K562 (cell line): ENCODE measurements around the gene DNAH17. TPM values are rescaled to one million over a fixed set of nuclear protein-coding genes. Genes with fewer than 3 reads are reported as not detected.

ENCODE experiments used
- GABPB1 ChIP-seq: sonication (generic); formaldehyde crosslinking; IDR thresholded peaks from 2 replicates; pipeline ENCODE4 v1.8.0; 2022; ENCODE audit warnings: mild to moderate bottlenecking, missing genetic modification reagents
- HNRNPLL ChIP-seq: fragments of 200-400 bp; formaldehyde crosslinking; IDR thresholded peaks from 2 replicates; pipeline ENCODE4 v1.6.1; 2017; ENCODE audit warnings: low read length, low read depth, mild to moderate bottlenecking; ENCODE audit not compliant: poor library complexity, severe bottlenecking
- HOMEZ ChIP-seq: fragments of 250-450 bp; sonication (Bioruptor Pico); IDR thresholded peaks from 2 replicates; pipeline ENCODE4 v1.4.0; 2020; ENCODE audit warnings: mild to moderate bottlenecking, moderate library complexity
- PCBP1 ChIP-seq: fragments of 200-400 bp; formaldehyde crosslinking; IDR thresholded peaks from 2 replicates; pipeline ENCODE4 v1.6.1; 2018; ENCODE audit warnings: mild to moderate bottlenecking, low read depth, low read length; ENCODE audit not compliant: poor library complexity, severe bottlenecking
- PURB ChIP-seq: sonication (generic); formaldehyde crosslinking; IDR thresholded peaks from 2 replicates; pipeline ENCODE4 v1.9.0; 2021; ENCODE audit warnings: low read depth, mild to moderate bottlenecking, missing genetic modification reagents
- ZNF12 ChIP-seq: sonication (generic); formaldehyde crosslinking; IDR thresholded peaks from 2 replicates; pipeline ENCODE4 v1.4.0; 2020; ENCODE audit warnings: mild to moderate bottlenecking, missing genetic modification reagents
- ZNF280A ChIP-seq: fragments of 450-650 bp; IDR thresholded peaks from 2 replicates; pipeline ENCODE4 v1.6.1; 2018; ENCODE audit warnings: mild to moderate bottlenecking, low read depth; ENCODE audit not compliant: partially characterized antibody
- ZNF644 ChIP-seq: fragments of 200-800 bp; sonication (Bioruptor generic); IDR thresholded peaks from 2 replicates; pipeline ENCODE4 v1.6.1; 2016; ENCODE audit warnings: low read depth, missing genetic modification characterization, missing compliant biosample characterization
- polyA plus RNA-seq, 8 experiments: library from polyadenylated mRNA; depleted of rRNA in 4 of 8; stranded (reverse) in 5 of 8; unstranded in 3 of 8; fragments of >200 nt; fragmentation: Nextera tagmentation in 2 of 8; fragmentation: Illumina TruSeq in 1 of 8; extraction: Ambion mirVana in 2 of 8; extraction: Trizol in 1 of 8; gene quantifications; 2 replicates each; pipeline versions ENCODE4 v1.2.1 to v1.2.3, GENCODE V29; 2011 to 2014; ENCODE audit warnings: inconsistent platforms in 1 of 8, missing spikeins in 1 of 8
- total RNA-seq, 7 experiments: library from RNA; depleted of rRNA in 6 of 7; stranded (reverse); fragments of >200 nt in 6 of 7; fragmentation: Illumina TruSeq in 2 of 7; extraction: Trizol in 2 of 7; gene quantifications; 2 replicates each; pipeline versions ENCODE4 v1.2.1 to v1.2.3, GENCODE V29; 2011 to 2021; ENCODE audit warnings: low replicate concordance in 1 of 7

DNAH17 gene
- total and polyA plus RNA-seq, 9 of the 15 experiments (the other 6 are each of a cell fraction or from before 2014, with no cell fraction given): under 0.01 to 0.06 (median 0.03) TPM; not detected in 5

- no peak for TF ChIP-seq PCBP1
- no peak for TF ChIP-seq ZNF280A
- TF ChIP-seq PURB (CRISPR knock-in tag): no peak
- no peak for TF ChIP-seq HOMEZ (CRISPR knock-in tag)
- TF ChIP-seq ZNF12 (CRISPR knock-in tag): no peak
- no peak for TF ChIP-seq HNRNPLL
- no peak for TF ChIP-seq ZNF644
- TF ChIP-seq GABPB1 (CRISPR knock-in tag): no peak
- TF ChIP-seq, all 486 proteins: peak for 0
Measured at GRCh38 chr17:78498848-78499247, 78.3 kb downstream of the DNAH17 start (continued).
